WERI-Rb-1 (cell line): ENCODE data around the gene WEE2.

ENCODE experiments used
- DNase-seq: peaks from one replicate; pipeline ENCODE4 v3.0.0-alpha.2; 2020
- H3K27ac ChIP-seq: fragments of 250-450 bp; sonication (Bioruptor Pico); 2 replicates; pipeline ENCODE4 v1.5.1; 2020; ENCODE audit warnings: mild to moderate bottlenecking, moderate library complexity
- H3K27me3 ChIP-seq: fragments of 250-450 bp; sonication (Bioruptor Pico); 2 replicates; pipeline ENCODE4 v1.5.1; 2021; ENCODE audit warnings: mild to moderate bottlenecking, low read depth, moderate library complexity; ENCODE audit not compliant: insufficient read depth, severe bottlenecking
- H3K36me3 ChIP-seq: fragments of 250-450 bp; sonication (Bioruptor Pico); 2 replicates; pipeline ENCODE4 v1.5.1; 2020; ENCODE audit warnings: mild to moderate bottlenecking, moderate library complexity
- H3K4me3 ChIP-seq: 2 replicates; pipeline ENCODE4 v1.5.1; 2011; ENCODE audit warnings: low read depth, mild to moderate bottlenecking, control low read depth, low read length
- H3K9me3 ChIP-seq: fragments of 250-450 bp; sonication (Bioruptor Pico); 2 replicates; pipeline ENCODE4 v1.5.1; 2021; ENCODE audit warnings: mild to moderate bottlenecking, moderate library complexity; ENCODE audit not compliant: severe bottlenecking
- TF ChIP-seq, protein P1 (sequence below): IDR thresholded peaks from 2 replicates; pipeline ENCODE4 v1.5.1; 2011; ENCODE audit warnings: low read depth, mild to moderate bottlenecking, control low read depth, inconsistent platforms, low read length

WEE2 gene

DNA sequence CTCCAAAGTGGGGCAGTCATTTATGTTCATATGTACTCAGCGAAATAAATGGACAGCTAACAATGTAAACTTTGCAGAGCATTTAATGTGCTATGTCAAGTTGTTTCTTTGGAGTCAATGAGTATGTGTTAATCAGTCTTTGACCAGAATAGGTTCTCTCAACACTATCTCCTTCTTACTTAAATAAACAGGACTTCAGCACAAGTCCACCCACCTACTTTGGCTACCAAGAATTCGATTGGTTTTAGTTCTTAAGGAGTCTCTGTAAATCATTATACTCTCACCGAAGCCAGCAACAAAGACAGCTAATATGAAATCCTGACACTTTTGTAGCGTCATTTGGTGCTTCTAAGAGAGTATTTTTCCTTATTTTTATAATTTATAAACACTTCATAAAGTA is 6.9 kb downstream of the WEE2 start:
- TF ChIP-seq, protein P1, sequence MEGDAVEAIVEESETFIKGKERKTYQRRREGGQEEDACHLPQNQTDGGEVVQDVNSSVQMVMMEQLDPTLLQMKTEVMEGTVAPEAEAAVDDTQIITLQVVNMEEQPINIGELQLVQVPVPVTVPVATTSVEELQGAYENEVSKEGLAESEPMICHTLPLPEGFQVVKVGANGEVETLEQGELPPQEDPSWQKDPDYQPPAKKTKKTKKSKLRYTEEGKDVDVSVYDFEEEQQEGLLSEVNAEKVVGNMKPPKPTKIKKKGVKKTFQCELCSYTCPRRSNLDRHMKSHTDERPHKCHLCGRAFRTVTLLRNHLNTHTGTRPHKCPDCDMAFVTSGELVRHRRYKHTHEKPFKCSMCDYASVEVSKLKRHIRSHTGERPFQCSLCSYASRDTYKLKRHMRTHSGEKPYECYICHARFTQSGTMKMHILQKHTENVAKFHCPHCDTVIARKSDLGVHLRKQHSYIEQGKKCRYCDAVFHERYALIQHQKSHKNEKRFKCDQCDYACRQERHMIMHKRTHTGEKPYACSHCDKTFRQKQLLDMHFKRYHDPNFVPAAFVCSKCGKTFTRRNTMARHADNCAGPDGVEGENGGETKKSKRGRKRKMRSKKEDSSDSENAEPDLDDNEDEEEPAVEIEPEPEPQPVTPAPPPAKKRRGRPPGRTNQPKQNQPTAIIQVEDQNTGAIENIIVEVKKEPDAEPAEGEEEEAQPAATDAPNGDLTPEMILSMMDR = no peak
- no peak overlapping the region for H3K4me3 ChIP-seq
- no peak for DNase-seq
- no peak overlapping the region for H3K27ac ChIP-seq
- H3K27me3 ChIP-seq = peaks cover 7% of the 10 kb centered on the region
- no peaks in the 10 kb centered on the region for H3K9me3 ChIP-seq
- H3K36me3 ChIP-seq = no peaks in the 10 kb centered on the region

DNA sequence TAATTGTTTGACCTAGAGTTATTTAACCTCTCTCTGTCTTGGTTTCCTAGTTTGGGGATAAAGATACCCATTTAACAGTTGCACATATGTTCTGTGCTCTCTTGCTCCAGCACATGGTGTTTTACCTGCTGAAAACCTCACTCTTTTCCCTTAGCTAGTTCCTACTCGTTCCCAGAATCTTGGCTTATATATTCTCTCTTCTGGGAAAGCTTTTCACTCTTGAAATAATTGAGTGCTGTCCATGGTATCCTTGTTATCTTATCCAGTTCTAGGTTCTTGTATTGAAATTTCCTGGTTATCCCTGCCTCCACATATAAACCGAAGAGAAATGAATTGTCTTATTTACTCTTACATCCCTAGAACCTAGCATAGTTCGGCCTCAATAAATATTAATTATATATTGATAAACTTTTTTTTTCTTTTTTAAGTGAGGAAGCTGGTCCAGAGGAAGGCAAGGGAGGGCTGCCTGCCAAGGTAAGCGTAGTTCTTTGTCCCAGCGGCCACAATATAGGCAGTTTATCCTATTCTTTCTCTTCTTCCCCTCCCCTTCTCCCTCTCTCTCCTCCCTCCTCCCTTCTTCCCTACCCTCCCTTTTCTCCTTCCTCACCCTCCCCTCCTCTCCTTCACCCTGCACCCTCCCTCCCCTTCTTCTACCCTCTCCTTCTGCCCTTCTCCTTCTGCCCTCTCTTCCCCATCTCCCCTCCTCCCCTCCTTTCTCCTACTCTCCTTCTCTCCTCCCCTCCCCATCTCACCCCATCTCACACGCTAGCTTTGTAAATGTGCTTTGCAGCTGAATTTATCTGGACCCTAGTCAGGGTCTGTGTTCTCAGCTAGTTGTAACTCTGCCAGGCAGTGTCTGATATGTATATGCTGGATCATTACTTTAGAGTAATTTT is 7.9 kb downstream of the WEE2 start:
- Histone ChIP-seq H3K9me3 (no peaks in the 10 kb centered on the region), H3K4me3 (no peak overlapping the region), H3K36me3 (no peaks in the 10 kb centered on the region), H3K27ac (no peak overlapping the region), H3K27me3 (peaks cover 4% of the 10 kb centered on the region)
- TF ChIP-seq, protein P1 = no peak
- DNase-seq = no peak

DNA sequence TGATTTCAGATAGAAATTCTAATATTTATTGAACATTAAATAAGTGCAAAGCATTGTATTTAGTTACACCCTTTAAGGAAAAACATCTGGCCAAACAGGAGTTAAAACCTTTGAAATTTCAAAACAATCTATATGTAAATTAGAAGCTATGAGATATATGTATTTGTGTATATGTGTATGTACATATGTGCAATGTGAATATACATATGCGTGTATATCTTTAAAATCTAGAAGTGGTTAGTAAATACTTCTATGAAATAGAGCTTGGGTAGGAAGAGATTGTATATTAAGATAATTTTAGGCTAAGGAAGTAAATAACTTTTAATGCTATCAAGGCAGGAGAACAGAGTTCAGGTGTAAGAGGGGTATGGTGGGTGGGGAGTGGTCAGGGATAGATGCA is 9.3 kb downstream of the WEE2 start:
- DNase-seq = no peak
- TF ChIP-seq, protein P1 = no peak
- Histone ChIP-seq H3K36me3 (no peaks in the 10 kb centered on the region), H3K27ac (no peak overlapping the region), H3K4me3 (no peak overlapping the region), H3K9me3 (no peaks in the 10 kb centered on the region), H3K27me3 (peaks cover 4% of the 10 kb centered on the region)

DNA sequence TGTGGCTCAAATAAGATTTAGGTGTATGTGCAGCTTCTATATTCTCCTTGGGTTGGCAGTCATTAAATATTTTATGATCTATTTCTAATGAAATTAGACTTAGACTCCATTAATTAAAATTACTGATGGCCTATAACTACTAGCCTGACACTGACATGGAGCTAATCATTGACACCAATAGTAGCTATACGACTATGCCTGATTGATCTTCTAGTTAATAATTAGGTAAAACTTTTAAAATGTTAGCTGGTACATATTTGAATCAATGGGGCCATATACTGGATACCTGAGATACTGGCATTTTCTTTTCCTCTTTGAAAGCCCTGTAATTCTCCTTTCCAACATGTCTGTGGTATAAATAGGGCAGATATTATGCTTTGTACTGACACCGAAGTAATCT is 14.4 kb downstream of the WEE2 start:
- Histone ChIP-seq H3K27me3 (no peaks in the 10 kb centered on the region), H3K9me3 (no peaks in the 10 kb centered on the region), H3K27ac (no peak overlapping the region), H3K4me3 (no peak overlapping the region), H3K36me3 (no peaks in the 10 kb centered on the region)
- TF ChIP-seq, protein P1 = no peak
- no peak for DNase-seq

DNA sequence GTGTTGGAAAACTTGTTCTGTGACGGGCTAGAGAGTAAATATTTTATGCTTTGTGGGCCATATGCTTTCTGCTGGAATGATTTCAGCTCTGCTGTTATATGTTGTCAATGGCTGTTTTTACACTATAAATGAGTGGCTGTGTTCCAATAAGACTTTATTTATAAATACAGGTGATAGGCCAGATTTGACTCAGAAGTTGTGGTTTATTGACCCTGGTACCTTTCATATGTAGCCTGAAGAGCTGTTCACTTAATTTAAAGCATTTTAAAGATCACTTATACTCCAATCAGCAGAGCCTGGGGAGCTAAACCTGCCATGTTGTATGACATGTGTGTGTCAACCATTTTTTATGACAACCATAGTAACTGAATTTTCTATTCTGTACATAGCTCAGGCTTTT is 20.9 kb downstream of the WEE2 start:
- Histone ChIP-seq H3K4me3 (no peak overlapping the region), H3K9me3 (no peaks in the 10 kb centered on the region), H3K36me3 (no peaks in the 10 kb centered on the region), H3K27ac (no peak overlapping the region), H3K27me3 (peaks cover 3% of the 10 kb centered on the region)
- no peak for DNase-seq
- TF ChIP-seq, protein P1 = no peak
